MCF 10A (cell line): Measurements from ENCODE around the gene TMEM17. TPM values are rescaled to one million over a fixed set of nuclear protein-coding genes. Genes with fewer than 3 reads are reported as not detected.

Experiments used
- BruUV-seq: library from RNA; stranded (reverse); fragments of 400-500 nt; replicated peaks from 2 replicates; lab custom pipeline; 2021; lab: Mats Ljungman, UMichigan
- CTCF ChIA-PET: fragments of 300-600 bp; sonication (Branson Sonifier 250); formaldehyde crosslinking; extraction: SDS; loops from one replicate; lab custom pipeline; 2021; ENCODE audit warnings: antibody characterized with exemption, inconsistent platforms; lab: Yijun Ruan, JAX
- POLR2A ChIA-PET: fragments of 300-600, 350-650 bp; sonication (Branson Sonifier 250); formaldehyde crosslinking; extraction: SDS; loops from one replicate; lab custom pipeline; 2020; ENCODE audit warnings: antibody characterized with exemption, inconsistent platforms; lab: Yijun Ruan, JAX
- DNase-seq: peaks from one replicate; pipeline ENCODE4 v3.0.0-alpha.2; 2018; ENCODE audit not compliant: unreplicated experiment
- H3K27ac Mint-ChIP-seq: one replicate; pipeline ENCODE4 v1.8.0; 2022; ENCODE audit warnings: mild to moderate bottlenecking, low read depth, mixed read lengths; ENCODE audit not compliant: unreplicated experiment
- H3K27me3 Mint-ChIP-seq: one replicate; pipeline ENCODE4 v1.8.0; 2022; ENCODE audit warnings: mixed read lengths; ENCODE audit not compliant: insufficient read depth, unreplicated experiment
- H3K36me3 Mint-ChIP-seq: one replicate; pipeline ENCODE4 v1.8.0; 2022; ENCODE audit warnings: mild to moderate bottlenecking, moderate library complexity, mixed read lengths; ENCODE audit not compliant: insufficient read depth, unreplicated experiment
- H3K4me1 Mint-ChIP-seq: one replicate; pipeline ENCODE4 v1.8.0; 2022; ENCODE audit warnings: mixed read lengths; ENCODE audit not compliant: insufficient read depth, unreplicated experiment
- H3K4me3 Mint-ChIP-seq: one replicate; pipeline ENCODE4 v1.8.0; 2022; ENCODE audit warnings: mild to moderate bottlenecking, moderate library complexity, mixed read lengths; ENCODE audit not compliant: unreplicated experiment
- H3K9me3 Mint-ChIP-seq: one replicate; pipeline ENCODE4 v1.8.0; 2022; ENCODE audit warnings: mixed read lengths; ENCODE audit not compliant: unreplicated experiment
- intact Hi-C: fragments of 100-400 bp; cut with micrococcal nuclease; formaldehyde crosslinking; loops from 2 replicates; pipeline ENCODE4 v1.14.1; 2022
- total RNA-seq: library from RNA; stranded (reverse); gene quantifications from 2 replicates; pipeline ENCODE4 v1.2.3, GENCODE V29; 2022
- TF ChIP-seq, protein P1 (sequence below): fragments of 200-600 bp; IDR thresholded peaks from one replicate; pipeline ENCODE4 v1.8.0; 2022; ENCODE audit warnings: antibody characterized with exemption, mild to moderate bottlenecking; ENCODE audit not compliant: unreplicated experiment

TMEM17 gene
- total RNA-seq, 1 experiment from 2014 or later: 2.6 TPM

DNA sequence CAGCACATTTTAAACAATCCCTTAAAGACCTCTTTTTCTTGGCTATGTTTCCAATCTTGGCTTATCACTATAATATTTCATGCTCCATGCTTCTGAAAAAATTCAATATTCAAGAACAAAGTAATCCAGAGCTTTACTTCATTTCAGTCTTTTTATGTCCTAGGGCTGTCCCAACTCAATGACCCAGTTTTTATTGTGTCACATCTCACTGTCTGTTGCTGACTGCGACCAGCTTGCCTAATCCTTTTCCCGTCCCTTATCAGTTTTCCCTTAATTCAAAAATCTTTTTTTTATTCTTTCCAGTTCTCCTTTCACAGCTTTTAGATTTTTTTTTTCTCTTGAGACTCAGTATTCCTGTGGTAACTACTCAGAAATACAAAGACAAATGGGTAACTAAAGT is 10.2 kb downstream of the TMEM17 start:
- CTCF ChIA-PET: interaction anchor here (0.7 to 1.3 kb wide), 2 partner anchors 10 to 109 kb away, joined by 5 to 8 read pairs; no protein-coding TSS in a partner anchor

DNA sequence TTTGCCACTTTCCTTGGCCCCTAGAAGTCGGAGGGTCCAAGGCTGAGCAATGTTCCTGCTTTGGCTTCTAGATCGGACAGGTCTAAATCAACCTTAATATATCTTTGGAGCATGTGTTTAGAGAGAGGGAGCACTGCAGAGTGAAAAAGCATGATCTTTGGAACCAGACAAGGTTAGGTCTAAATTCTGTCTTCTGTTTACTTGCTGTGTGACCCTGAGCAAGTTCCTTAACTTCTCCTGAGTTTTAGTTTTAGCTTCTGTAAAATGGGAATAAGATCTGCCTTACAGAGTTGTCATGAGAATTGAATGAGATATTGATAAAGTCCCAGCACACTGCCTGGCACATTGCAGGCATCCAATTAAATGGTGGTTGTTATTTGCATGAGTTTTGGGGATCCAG is 13.9 kb downstream of the TMEM17 start:
- Mint-ChIP-seq H3K4me3 (no peak overlapping the region), H3K36me3 (no peaks in the 10 kb centered on the region), H3K4me1 (no peaks in the 10 kb centered on the region), H3K27ac (no peak overlapping the region), H3K27me3 (no peaks in the 10 kb centered on the region), H3K9me3 (no peaks in the 10 kb centered on the region)
- CTCF ChIA-PET: interaction anchor here (0.7 to 1.0 kb wide), 3 partner anchors 9 to 282 kb away, joined by 3 to 4 read pairs (median 4); no protein-coding TSS in a partner anchor
- POLR2A ChIA-PET: interaction anchor here (1.1 to 4.5 kb wide), 2 partner anchors 13 to 14 kb away, joined by 3 to 19 read pairs; partner anchors contain the start of gene TMEM17
- intact Hi-C loops: no loop called here
- no peak for DNase-seq
- TF ChIP-seq, protein P1, sequence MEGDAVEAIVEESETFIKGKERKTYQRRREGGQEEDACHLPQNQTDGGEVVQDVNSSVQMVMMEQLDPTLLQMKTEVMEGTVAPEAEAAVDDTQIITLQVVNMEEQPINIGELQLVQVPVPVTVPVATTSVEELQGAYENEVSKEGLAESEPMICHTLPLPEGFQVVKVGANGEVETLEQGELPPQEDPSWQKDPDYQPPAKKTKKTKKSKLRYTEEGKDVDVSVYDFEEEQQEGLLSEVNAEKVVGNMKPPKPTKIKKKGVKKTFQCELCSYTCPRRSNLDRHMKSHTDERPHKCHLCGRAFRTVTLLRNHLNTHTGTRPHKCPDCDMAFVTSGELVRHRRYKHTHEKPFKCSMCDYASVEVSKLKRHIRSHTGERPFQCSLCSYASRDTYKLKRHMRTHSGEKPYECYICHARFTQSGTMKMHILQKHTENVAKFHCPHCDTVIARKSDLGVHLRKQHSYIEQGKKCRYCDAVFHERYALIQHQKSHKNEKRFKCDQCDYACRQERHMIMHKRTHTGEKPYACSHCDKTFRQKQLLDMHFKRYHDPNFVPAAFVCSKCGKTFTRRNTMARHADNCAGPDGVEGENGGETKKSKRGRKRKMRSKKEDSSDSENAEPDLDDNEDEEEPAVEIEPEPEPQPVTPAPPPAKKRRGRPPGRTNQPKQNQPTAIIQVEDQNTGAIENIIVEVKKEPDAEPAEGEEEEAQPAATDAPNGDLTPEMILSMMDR: no peak
- no TSS peak for BruUV-seq

More for the DNA sequence above, 10.2 kb downstream of the TMEM17 start:
- no TSS peak for BruUV-seq
- TF ChIP-seq, protein P1: no peak
- Mint-ChIP-seq H3K27me3 (no peaks in the 10 kb centered on the region), H3K36me3 (no peaks in the 10 kb centered on the region), H3K4me1 (no peaks in the 10 kb centered on the region), H3K9me3 (no peaks in the 10 kb centered on the region), H3K4me3 (no peak overlapping the region), H3K27ac (no peak overlapping the region)
- intact Hi-C loops: no loop called here
- DNase-seq: no peak
- POLR2A ChIA-PET: interaction anchor here (1.4 to 2.5 kb wide), 2 partner anchors 10 kb away, joined by 3 to 9 read pairs; partner anchors contain the start of gene TMEM17

DNA sequence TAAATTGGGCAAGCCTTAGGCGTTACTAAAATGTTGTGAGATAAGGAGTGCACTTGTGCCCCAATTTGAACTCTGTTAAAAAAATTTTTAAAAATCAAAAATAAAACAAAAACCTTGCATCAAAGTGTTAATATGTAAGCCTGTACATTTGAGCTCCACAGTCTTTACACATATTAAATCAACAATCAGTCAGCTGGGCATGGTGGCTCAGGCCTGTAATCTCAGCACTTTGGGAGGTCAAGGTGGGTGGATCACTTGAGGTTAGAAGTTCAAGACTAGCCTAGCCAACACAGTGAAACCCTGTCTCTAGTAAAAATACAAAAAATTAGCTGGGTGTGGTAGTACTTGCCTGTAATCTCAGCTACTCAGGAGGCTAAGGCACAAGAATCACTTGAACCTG is 16.3 kb downstream of the TMEM17 start:
- Mint-ChIP-seq H3K27me3 (no peaks in the 10 kb centered on the region), H3K4me1 (peaks cover 9% of the 10 kb centered on the region), H3K36me3 (no peaks in the 10 kb centered on the region), H3K9me3 (no peaks in the 10 kb centered on the region), H3K4me3 (no peak overlapping the region), H3K27ac (no peak overlapping the region)
- intact Hi-C loops: no loop called here
- TF ChIP-seq, protein P1: no peak
- ChIA-PET POLR2A (interaction anchor here (2.0 to 4.5 kb wide), 2 partner anchors 14 to 16 kb away, joined by 6 to 19 read pairs; partner anchors contain the start of gene TMEM17), CTCF (interaction anchor here (0.6 to 1.8 kb wide), 2 partner anchors 33 to 221 kb away, joined by 3 to 7 read pairs; no protein-coding TSS in a partner anchor)
- DNase-seq: no peak
- BruUV-seq: no TSS peak

DNA sequence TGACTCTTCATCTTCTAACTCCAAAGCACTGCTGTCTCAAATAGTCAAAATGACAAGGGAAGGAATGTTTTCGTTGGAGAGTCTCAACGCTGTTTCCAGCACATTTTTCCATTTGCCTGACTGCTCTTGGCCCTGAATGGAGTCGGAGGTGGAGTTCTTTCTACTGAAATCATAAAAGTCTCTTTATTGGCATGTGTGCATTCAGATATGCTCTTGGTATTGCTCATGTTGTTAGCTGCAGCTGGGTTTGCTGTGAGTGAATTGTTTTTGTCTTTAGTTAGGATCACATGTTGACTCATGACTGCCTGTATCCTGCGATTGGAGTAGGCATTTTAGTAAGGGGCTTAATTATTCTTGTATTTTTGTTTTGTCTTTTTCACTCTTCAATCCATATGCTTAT is 16.8 kb downstream of the TMEM17 start:
- no peaks in the 10 kb centered on the region for H3K9me3 Mint-ChIP-seq
- BruUV-seq: no TSS peak
- peaks cover 9% of the 10 kb centered on the region for H3K4me1 Mint-ChIP-seq
- TF ChIP-seq, protein P1: no peak
- no peaks in the 10 kb centered on the region for H3K36me3 Mint-ChIP-seq
- no peak for DNase-seq
- intact Hi-C loops: no loop called here
- no peak overlapping the region for H3K27ac Mint-ChIP-seq
- no peak overlapping the region for H3K4me3 Mint-ChIP-seq
- POLR2A ChIA-PET: interaction anchor here (2.0 to 4.5 kb wide), 2 partner anchors 14 to 17 kb away, joined by 6 to 19 read pairs; partner anchors contain the start of gene TMEM17
- H3K27me3 Mint-ChIP-seq: no peaks in the 10 kb centered on the region
- CTCF ChIA-PET: interaction anchor here (1.8 kb wide), 1 partner anchor 32 kb away, joined by 7 read pairs; no protein-coding TSS in a partner anchor
